ENCODE data around the gene QRICH1.
A peak's percentile ranks its signal among the peaks of the same experiment; 100 is the strongest.

QRICH1 gene

DNA sequence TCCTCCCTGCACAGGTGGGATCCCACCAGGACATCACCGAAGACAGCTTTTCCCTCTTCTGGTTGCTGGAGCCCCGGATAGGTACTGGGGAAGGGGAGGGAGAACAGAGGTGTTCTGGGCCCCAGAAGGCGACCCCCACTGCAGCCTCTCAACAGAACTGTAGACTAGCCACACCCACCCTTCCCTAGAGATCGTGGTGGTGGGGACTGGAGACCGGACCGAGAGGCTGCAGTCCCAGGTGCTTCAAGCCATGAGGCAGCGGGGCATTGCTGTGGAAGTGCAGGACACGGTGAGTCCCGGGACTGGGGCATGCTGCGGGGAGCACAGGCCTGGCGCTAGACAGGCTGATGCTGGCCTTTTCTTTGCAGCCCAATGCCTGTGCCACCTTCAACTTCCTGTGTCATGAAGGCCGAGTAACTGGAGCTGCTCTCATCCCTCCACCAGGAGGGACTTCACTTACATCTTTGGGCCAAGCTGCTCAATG lies 71.1 kb downstream of the QRICH1 start:
- TF ChIP-seq, protein P1, sequence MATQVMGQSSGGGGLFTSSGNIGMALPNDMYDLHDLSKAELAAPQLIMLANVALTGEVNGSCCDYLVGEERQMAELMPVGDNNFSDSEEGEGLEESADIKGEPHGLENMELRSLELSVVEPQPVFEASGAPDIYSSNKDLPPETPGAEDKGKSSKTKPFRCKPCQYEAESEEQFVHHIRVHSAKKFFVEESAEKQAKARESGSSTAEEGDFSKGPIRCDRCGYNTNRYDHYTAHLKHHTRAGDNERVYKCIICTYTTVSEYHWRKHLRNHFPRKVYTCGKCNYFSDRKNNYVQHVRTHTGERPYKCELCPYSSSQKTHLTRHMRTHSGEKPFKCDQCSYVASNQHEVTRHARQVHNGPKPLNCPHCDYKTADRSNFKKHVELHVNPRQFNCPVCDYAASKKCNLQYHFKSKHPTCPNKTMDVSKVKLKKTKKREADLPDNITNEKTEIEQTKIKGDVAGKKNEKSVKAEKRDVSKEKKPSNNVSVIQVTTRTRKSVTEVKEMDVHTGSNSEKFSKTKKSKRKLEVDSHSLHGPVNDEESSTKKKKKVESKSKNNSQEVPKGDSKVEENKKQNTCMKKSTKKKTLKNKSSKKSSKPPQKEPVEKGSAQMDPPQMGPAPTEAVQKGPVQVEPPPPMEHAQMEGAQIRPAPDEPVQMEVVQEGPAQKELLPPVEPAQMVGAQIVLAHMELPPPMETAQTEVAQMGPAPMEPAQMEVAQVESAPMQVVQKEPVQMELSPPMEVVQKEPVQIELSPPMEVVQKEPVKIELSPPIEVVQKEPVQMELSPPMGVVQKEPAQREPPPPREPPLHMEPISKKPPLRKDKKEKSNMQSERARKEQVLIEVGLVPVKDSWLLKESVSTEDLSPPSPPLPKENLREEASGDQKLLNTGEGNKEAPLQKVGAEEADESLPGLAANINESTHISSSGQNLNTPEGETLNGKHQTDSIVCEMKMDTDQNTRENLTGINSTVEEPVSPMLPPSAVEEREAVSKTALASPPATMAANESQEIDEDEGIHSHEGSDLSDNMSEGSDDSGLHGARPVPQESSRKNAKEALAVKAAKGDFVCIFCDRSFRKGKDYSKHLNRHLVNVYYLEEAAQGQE (IDR thresholded peaks at IDR 0.05; ENCODE audit: insufficient read depth in 1 of 2, low read depth in 2 of 2, low read length in 2 of 2): no peak
- no peak for TF ChIP-seq TAF1 (IDR thresholded peaks at IDR 0.05; ENCODE audit: borderline replicate concordance, insufficient read depth, low read length)
- no peak for TF ChIP-seq SIN3A (IDR thresholded peaks at IDR 0.05; ENCODE audit: borderline replicate concordance, insufficient read depth, low read length)
- TF ChIP-seq FOXP2 (optimal IDR thresholded peaks at IDR 0.05; ENCODE audit: borderline replicate concordance, extremely low read depth, extremely low read length, insufficient read depth): no peak
- no peak for TF ChIP-seq POLR2AphosphoS5 (IDR thresholded peaks at IDR 0.05; ENCODE audit: low read depth, low read length)

GRCh38 chr3:49021813-49022687 lies 71.8 kb downstream of the QRICH1 start, which contains the start of gene NDUFAF3:
NDUFAF3 (plus strand) TSS chr3:49022121; CDS start chr3:49022145, 24 bp downstream.
- TF ChIP-seq FOXP2 (optimal IDR thresholded peaks at IDR 0.05; ENCODE audit: borderline replicate concordance, extremely low read depth, extremely low read length, insufficient read depth) (no peak), POLR2AphosphoS5 (IDR thresholded peaks at IDR 0.05; ENCODE audit: low read depth, low read length) (peak; percentile 71), SIN3A (IDR thresholded peaks at IDR 0.05; ENCODE audit: borderline replicate concordance, insufficient read depth, low read length) (peak; percentile 20; the same call in 1 of the 2 replicates), TAF1 (IDR thresholded peaks at IDR 0.05; ENCODE audit: borderline replicate concordance, insufficient read depth, low read length) (no peak; the same call in 1 of the 2 replicates)
- TF ChIP-seq, protein P1 (IDR thresholded peaks at IDR 0.05; ENCODE audit: insufficient read depth in 1 of 2, low read depth in 2 of 2, low read length in 2 of 2): peak in 1 of 2 experiments; percentile 47; a peak in 1 of 4 replicates

- TF ChIP-seq FOXP2 (optimal IDR thresholded peaks at IDR 0.05; ENCODE audit: borderline replicate concordance, extremely low read depth, extremely low read length, insufficient read depth) (no peak), TAF1 (IDR thresholded peaks at IDR 0.05; ENCODE audit: borderline replicate concordance, insufficient read depth, low read length) (peak; percentile 95), POLR2AphosphoS5 (IDR thresholded peaks at IDR 0.05; ENCODE audit: low read depth, low read length) (peak; percentile 96), SIN3A (IDR thresholded peaks at IDR 0.05; ENCODE audit: borderline replicate concordance, insufficient read depth, low read length) (0 out of 2 replicates have a peak, but pooled peaks have one; percentile 30)
- TF ChIP-seq, protein P1 (IDR thresholded peaks at IDR 0.05; ENCODE audit: insufficient read depth in 1 of 2, low read depth in 2 of 2, low read length in 2 of 2): peak in 1 of 2 experiments; percentile 67; a peak in 2 of 4 replicates
Observed at GRCh38 chr3:49021213-49021812, 72.6 kb downstream of the QRICH1 start.

GRCh38 chr3:49020330-49021212 lies 73.3 kb downstream of the QRICH1 start:
- TF ChIP-seq POLR2AphosphoS5 (IDR thresholded peaks at IDR 0.05; ENCODE audit: low read depth, low read length): no peak; the same call in 1 of the 2 replicates
- no peak for TF ChIP-seq TAF1 (IDR thresholded peaks at IDR 0.05; ENCODE audit: borderline replicate concordance, insufficient read depth, low read length)
- TF ChIP-seq SIN3A (IDR thresholded peaks at IDR 0.05; ENCODE audit: borderline replicate concordance, insufficient read depth, low read length): no peak
- TF ChIP-seq FOXP2 (optimal IDR thresholded peaks at IDR 0.05; ENCODE audit: borderline replicate concordance, extremely low read depth, extremely low read length, insufficient read depth): no peak
